Neuronal stem cell (in vitro differentiated cells): ENCODE measurements around the gene GABRA4.

Experiments
- DNase-seq: peaks from one replicate; pipeline ENCODE4 v3.0.0-alpha.2; 2013; ENCODE audit warnings: low spot score
- H2AFZ ChIP-seq: one replicate; pipeline ENCODE4 v1.6.1; 2013; ENCODE audit warnings: mild to moderate bottlenecking, low read length, inconsistent platforms
- H2AK5ac ChIP-seq: 2 replicates; pipeline ENCODE4 v1.6.1; 2013; ENCODE audit warnings: low read depth, mild to moderate bottlenecking, inconsistent platforms, low read length, moderate library complexity, mixed read lengths
- H2BK120ac ChIP-seq: 2 replicates; pipeline ENCODE4 v1.6.1; 2013; ENCODE audit warnings: low read depth, mild to moderate bottlenecking, inconsistent platforms, low read length, moderate library complexity, mixed read lengths
- H2BK12ac ChIP-seq: one replicate; pipeline ENCODE4 v1.6.1; 2013; ENCODE audit warnings: low read length, inconsistent platforms
- H2BK15ac ChIP-seq: 2 replicates; pipeline ENCODE4 v1.6.1; 2013; ENCODE audit warnings: mild to moderate bottlenecking, low read length, inconsistent platforms, mixed read lengths
- H2BK5ac ChIP-seq: one replicate; pipeline ENCODE4 v1.6.1; 2013; ENCODE audit warnings: inconsistent platforms, mild to moderate bottlenecking, low read length, moderate library complexity
- H3K14ac ChIP-seq: one replicate; pipeline ENCODE4 v1.6.1; 2013; ENCODE audit warnings: low read length, inconsistent platforms
- H3K18ac ChIP-seq: 2 replicates; pipeline ENCODE4 v1.6.1; 2013; ENCODE audit warnings: low read length, inconsistent platforms
- H3K23ac ChIP-seq: 2 replicates; pipeline ENCODE4 v1.6.1; 2013; ENCODE audit warnings: low read depth, mild to moderate bottlenecking, mixed read lengths, low read length, inconsistent platforms; ENCODE audit not compliant: poor library complexity
- H3K27ac ChIP-seq: replicated peaks from 3 replicates; pipeline ENCODE4 v1.5.1; 2013; ENCODE audit warnings: low read length, inconsistent platforms
- H3K27me3 ChIP-seq, 3 experiments: 2 replicates each; pipeline ENCODE4 v1.6.1; 2013; ENCODE audit warnings: low read length in 3 of 3, mild to moderate bottlenecking in 2 of 3, inconsistent platforms in 1 of 3, low read depth in 1 of 3, mixed read lengths in 1 of 3, moderate library complexity in 1 of 3; ENCODE audit not compliant: control insufficient read depth in 3 of 3, insufficient read depth in 3 of 3
- H3K36me3 ChIP-seq, 2 donors: replicated peaks in 1 of 2; 2 replicates each; pipeline ENCODE4 v1.6.1; 2013; ENCODE audit warnings: low read length in 2 of 2; ENCODE audit not compliant: control insufficient read depth in 2 of 2, insufficient read depth in 2 of 2
- H3K4ac ChIP-seq: 2 replicates; pipeline ENCODE4 v1.6.1; 2013; ENCODE audit warnings: inconsistent platforms, mild to moderate bottlenecking, low read length, moderate library complexity
- H3K4me1 ChIP-seq, 2 donors: 1 replicate in 1 of 2; 2 replicates in 1 of 2; pipeline ENCODE4 v1.6.1; 2013; ENCODE audit warnings: low read length in 2 of 2, low read depth in 1 of 2; ENCODE audit not compliant: control insufficient read depth in 2 of 2, insufficient read depth in 1 of 2
- H3K4me2 ChIP-seq: one replicate; pipeline ENCODE4 v1.6.1; 2013; ENCODE audit warnings: mild to moderate bottlenecking, low read length, inconsistent platforms; ENCODE audit not compliant: insufficient read depth, poor library complexity, severe bottlenecking
- H3K4me3 ChIP-seq, 2 donors: 2 replicates each; pipeline ENCODE4 v1.5.1; 2013; ENCODE audit warnings: low read length in 2 of 2, mild to moderate bottlenecking in 2 of 2, inconsistent platforms in 1 of 2, moderate library complexity in 1 of 2
- H3K79me1 ChIP-seq: one replicate; pipeline ENCODE4 v1.6.1; 2013; ENCODE audit warnings: low read depth, mild to moderate bottlenecking, inconsistent platforms, low read length, moderate library complexity
- H3K9ac ChIP-seq: one replicate; pipeline ENCODE4 v1.6.1; 2013; ENCODE audit warnings: mild to moderate bottlenecking, low read depth, low read length, inconsistent platforms; ENCODE audit not compliant: poor library complexity
- H3K9me3 ChIP-seq, 2 donors: replicated peaks in 1 of 2; 2 replicates each; pipeline versions ENCODE3 to v1.6.1; 2013; ENCODE audit warnings: low read length in 2 of 2, mild to moderate bottlenecking in 2 of 2, inconsistent platforms in 1 of 2, low read depth in 1 of 2, mixed read lengths in 1 of 2, moderate library complexity in 1 of 2; ENCODE audit not compliant: control insufficient read depth in 2 of 2, insufficient read depth in 1 of 2
- H4K8ac ChIP-seq: one replicate; pipeline ENCODE4 v1.6.1; 2013; ENCODE audit warnings: low read depth, mild to moderate bottlenecking, inconsistent platforms, low read length, moderate library complexity
- H4K91ac ChIP-seq: one replicate; pipeline ENCODE4 v1.6.1; 2013; ENCODE audit warnings: low read length, low read depth, mild to moderate bottlenecking, inconsistent platforms; ENCODE audit not compliant: poor library complexity
- WGBS, 2 donors: extraction: QIAGEN DNeasy Blood & Tissue Kit; methylation state at CpG; one replicate each; pipeline ENCODE4 v1.1.7; 2013; ENCODE audit warnings: missing lambda C conversion rate in 2 of 2, mixed read lengths in 1 of 2; ENCODE audit not compliant: insufficient read length in 2 of 2, insufficient replicate concordance in 1 of 2; ENCODE audit errors: extremely low coverage in 2 of 2; 5-methylcytosine and 5-hydroxymethylcytosine counted together

Gene GABRA4

GRCh38 chr4:46870411-46870810, 123.0 kb downstream of the GABRA4 start:
- Histone ChIP-seq H3K18ac (no peak overlapping the region), H3K4me1 (peaks cover 0 to 2% of the 10 kb centered on the region in 2 donors), H3K9ac (no peak overlapping the region), H3K4ac (no peak overlapping the region), H3K4me2 (no peak overlapping the region), H2BK15ac (no peak overlapping the region), H2AK5ac (no peak overlapping the region), H2AFZ (no peak overlapping the region), H3K27me3 (no peaks in the 10 kb centered on the region), H2BK12ac (no peak overlapping the region), H3K23ac (no peak overlapping the region), H3K14ac (no peak overlapping the region), H2BK120ac (no peak overlapping the region), H3K9me3 (no peaks in the 10 kb centered on the region), H3K79me1 (no peaks in the 10 kb centered on the region), H2BK5ac (no peak overlapping the region), H4K8ac (no peak overlapping the region), H3K27ac (no peak overlapping the region), H3K4me3 (no peak overlapping the region), H3K36me3 (no peaks in the 10 kb centered on the region), H4K91ac (no peak overlapping the region)
- WGBS, 2 donors = no CpG with 5 or more reads among the region's 2 CpGs
- DNase-seq = no peak
